Measurements from ENCODE around the gene PNISR. TPM values are rescaled to one million over a fixed set of nuclear protein-coding genes. Genes with fewer than 3 reads are reported as not detected.

The PNISR gene
- total and polyA plus RNA-seq, 2 of the 13 experiments (the other 11 are each of a cell fraction or from before 2014, with no cell fraction given): 43.0 to 48.0 TPM

DNA sequence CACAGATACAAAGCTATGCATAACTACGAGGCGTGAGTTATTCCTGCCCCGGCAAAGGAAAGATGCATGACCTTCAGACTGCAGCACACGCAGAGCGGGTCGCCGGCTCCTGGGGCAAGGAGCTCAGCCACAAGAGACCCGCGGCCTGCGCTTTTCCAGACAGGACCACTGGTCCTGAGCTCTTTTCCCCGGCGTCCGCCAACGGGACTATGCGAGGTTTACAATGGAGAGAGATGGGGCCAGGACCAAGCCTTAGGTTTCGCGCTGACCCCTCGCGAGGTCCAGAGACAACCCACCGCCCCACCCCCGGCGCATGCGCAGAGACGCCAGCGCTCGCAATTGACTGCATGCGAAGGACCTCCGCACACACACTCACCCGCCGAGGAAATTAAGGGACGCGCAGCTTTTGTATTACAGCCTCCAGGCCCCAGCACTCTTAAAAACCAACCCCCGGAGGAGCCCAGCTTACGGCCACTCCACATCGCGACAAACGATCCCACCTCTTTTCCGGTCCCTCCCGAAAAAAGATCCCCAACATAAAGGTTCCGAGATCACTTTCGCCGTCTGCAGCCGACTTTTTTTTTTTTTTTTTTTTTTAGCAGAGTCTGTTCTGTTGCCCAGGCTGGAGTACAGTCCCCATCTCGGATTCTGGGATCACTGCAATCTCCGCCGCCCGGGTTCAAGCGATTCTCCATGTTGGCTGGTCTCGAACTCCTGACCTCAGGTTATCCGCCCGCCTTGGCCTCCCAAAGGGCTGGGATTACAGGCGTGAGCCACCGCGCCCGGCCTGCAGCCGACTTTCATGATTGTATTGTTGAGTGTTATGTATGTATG, 31.2 kb downstream of the PNISR start, which contains the start of gene COQ3 (continued):
- TF ChIP-seq ARHGAP35 (CRISPR knock-in tag; IDR thresholded peaks at IDR 0.05; ENCODE audit: borderline replicate concordance) (no peak), PHB2 (IDR thresholded peaks at IDR 0.05; ENCODE audit: partially characterized antibody) (no peak), TEAD2 (CRISPR knock-in tag; IDR thresholded peaks at IDR 0.05) (no peak), ZNF484 (CRISPR knock-in tag; IDR thresholded peaks at IDR 0.05; ENCODE audit: borderline replicate concordance, low read depth) (no peak), ZSCAN21 (CRISPR knock-in tag; IDR thresholded peaks at IDR 0.05; ENCODE audit: borderline replicate concordance) (no peak), HOXA5 (CRISPR knock-in tag; IDR thresholded peaks at IDR 0.05) (no peak), SALL1 (CRISPR knock-in tag; IDR thresholded peaks at IDR 0.05) (peak; percentile 50), ZNF746 (CRISPR knock-in tag; IDR thresholded peaks at IDR 0.05) (no peak), NBN (conservative IDR thresholded peaks at IDR 0.05) (no peak), MAZ (IDR thresholded peaks at IDR 0.05; ENCODE audit: borderline replicate concordance, low read depth, low read length) (no peak), MAZ (CRISPR knock-in tag; IDR thresholded peaks at IDR 0.05; ENCODE audit: low read depth) (peak; percentile 36; the same call in 1 of the 2 replicates), ZSCAN31 (CRISPR knock-in tag; IDR thresholded peaks at IDR 0.05; ENCODE audit: low read depth) (peak; percentile 65; the same call in 1 of the 2 replicates), ZNF713 (CRISPR knock-in tag; IDR thresholded peaks at IDR 0.05) (no peak), LCORL (IDR thresholded peaks at IDR 0.05) (no peak), LCORL (CRISPR knock-in tag; IDR thresholded peaks at IDR 0.05) (no peak), ZNF773 (CRISPR knock-in tag; IDR thresholded peaks at IDR 0.05; ENCODE audit: borderline replicate concordance) (no peak), SKI (IDR thresholded peaks at IDR 0.05; ENCODE audit: partially characterized antibody) (no peak), ZSCAN25 (CRISPR knock-in tag; IDR thresholded peaks at IDR 0.05) (no peak), ZNF891 (CRISPR knock-in tag; IDR thresholded peaks at IDR 0.05) (0 out of 2 replicates have a peak, but pooled peaks have one; percentile 48), MAFG (CRISPR knock-in tag; IDR thresholded peaks at IDR 0.05) (no peak)
- TF ChIP-seq, protein P1, sequence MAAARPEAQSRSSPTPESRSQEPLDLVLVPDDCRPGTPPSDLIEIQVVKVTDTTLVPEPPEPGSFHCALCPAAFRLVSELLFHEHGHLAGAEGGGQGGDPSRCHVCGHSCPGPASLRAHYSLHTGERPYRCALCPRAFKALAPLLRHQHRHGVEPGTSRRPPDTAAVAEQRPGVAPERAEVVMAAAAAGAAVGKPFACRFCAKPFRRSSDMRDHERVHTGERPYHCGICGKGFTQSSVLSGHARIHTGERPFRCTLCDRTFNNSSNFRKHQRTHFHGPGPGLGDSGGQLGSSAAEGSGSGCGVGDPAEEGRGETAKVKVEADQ (CRISPR knock-in tag; IDR thresholded peaks at IDR 0.05; ENCODE audit: borderline replicate concordance): no peak
- TF ChIP-seq, protein P2, sequence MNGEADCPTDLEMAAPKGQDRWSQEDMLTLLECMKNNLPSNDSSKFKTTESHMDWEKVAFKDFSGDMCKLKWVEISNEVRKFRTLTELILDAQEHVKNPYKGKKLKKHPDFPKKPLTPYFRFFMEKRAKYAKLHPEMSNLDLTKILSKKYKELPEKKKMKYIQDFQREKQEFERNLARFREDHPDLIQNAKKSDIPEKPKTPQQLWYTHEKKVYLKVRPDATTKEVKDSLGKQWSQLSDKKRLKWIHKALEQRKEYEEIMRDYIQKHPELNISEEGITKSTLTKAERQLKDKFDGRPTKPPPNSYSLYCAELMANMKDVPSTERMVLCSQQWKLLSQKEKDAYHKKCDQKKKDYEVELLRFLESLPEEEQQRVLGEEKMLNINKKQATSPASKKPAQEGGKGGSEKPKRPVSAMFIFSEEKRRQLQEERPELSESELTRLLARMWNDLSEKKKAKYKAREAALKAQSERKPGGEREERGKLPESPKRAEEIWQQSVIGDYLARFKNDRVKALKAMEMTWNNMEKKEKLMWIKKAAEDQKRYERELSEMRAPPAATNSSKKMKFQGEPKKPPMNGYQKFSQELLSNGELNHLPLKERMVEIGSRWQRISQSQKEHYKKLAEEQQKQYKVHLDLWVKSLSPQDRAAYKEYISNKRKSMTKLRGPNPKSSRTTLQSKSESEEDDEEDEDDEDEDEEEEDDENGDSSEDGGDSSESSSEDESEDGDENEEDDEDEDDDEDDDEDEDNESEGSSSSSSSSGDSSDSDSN (CRISPR knock-in tag; IDR thresholded peaks at IDR 0.05): peak; percentile 57; the same call in 1 of the 2 replicates
- TF ChIP-seq, protein P3, sequence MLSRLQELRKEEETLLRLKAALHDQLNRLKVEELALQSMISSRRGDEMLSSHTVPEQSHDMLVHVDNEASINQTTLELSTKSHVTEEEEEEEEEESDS (CRISPR knock-in tag; IDR thresholded peaks at IDR 0.05; ENCODE audit: borderline replicate concordance): no peak
- TF ChIP-seq, protein P4, sequence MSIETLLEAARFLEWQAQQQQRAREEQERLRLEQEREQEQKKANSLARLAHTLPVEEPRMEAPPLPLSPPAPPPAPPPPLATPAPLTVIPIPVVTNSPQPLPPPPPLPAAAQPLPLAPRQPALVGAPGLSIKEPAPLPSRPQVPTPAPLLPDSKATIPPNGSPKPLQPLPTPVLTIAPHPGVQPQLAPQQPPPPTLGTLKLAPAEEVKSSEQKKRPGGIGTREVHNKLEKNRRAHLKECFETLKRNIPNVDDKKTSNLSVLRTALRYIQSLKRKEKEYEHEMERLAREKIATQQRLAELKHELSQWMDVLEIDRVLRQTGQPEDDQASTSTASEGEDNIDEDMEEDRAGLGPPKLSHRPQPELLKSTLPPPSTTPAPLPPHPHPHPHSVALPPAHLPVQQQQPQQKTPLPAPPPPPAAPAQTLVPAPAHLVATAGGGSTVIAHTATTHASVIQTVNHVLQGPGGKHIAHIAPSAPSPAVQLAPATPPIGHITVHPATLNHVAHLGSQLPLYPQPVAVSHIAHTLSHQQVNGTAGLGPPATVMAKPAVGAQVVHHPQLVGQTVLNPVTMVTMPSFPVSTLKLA (IDR thresholded peaks at IDR 0.05): no peak
- TF ChIP-seq, protein P5, sequence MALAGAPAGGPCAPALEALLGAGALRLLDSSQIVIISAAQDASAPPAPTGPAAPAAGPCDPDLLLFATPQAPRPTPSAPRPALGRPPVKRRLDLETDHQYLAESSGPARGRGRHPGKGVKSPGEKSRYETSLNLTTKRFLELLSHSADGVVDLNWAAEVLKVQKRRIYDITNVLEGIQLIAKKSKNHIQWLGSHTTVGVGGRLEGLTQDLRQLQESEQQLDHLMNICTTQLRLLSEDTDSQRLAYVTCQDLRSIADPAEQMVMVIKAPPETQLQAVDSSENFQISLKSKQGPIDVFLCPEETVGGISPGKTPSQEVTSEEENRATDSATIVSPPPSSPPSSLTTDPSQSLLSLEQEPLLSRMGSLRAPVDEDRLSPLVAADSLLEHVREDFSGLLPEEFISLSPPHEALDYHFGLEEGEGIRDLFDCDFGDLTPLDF (CRISPR knock-in tag; IDR thresholded peaks at IDR 0.05): 0 out of 2 replicates have a peak, but pooled peaks have one; percentile 37

Data from HepG2 (cell line).